CD4-positive, alpha-beta T cell treated with Interleukin-17A for 1 hour (primary cell): Measurements from ENCODE around the gene CATSPERD.
"Not testable (repeated sequence)": the region's sequence is repeated elsewhere in the genome, so short reads cannot be mapped to it uniquely, and the experiment has no call there.

Experiments used
- DNase-seq: peaks from one replicate; pipeline ENCODE4 v3.0.0-alpha.2; 2020

CATSPERD gene

GRCh38 chr19:5698635-5699422 is 21.6 kb upstream of the CATSPERD start:
- no peak for DNase-seq

- no peak for DNase-seq
Observed at GRCh38 chr19:5700455-5701092, 19.9 kb upstream of the CATSPERD start.

DNA sequence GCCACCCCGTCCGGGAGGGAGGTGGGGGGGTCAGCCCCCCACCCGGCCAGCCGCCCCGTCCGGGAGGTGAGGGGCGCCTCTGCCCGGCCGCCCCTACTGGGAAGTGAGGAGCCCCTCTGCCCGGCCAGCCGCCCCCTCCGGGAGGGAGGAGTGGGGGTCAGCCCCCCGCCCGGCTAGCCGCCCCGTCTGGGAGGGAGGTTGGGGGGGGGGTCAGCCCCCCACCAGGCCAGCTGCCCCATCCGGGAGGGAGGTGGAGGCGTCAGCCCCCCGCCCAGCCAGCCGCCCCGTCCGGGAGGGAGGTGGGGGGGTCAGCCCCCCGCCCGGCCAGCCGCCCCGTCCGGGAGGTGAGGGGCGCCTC is 18.4 kb upstream of the CATSPERD start:
- not testable (repeated sequence) for DNase-seq

DNA sequence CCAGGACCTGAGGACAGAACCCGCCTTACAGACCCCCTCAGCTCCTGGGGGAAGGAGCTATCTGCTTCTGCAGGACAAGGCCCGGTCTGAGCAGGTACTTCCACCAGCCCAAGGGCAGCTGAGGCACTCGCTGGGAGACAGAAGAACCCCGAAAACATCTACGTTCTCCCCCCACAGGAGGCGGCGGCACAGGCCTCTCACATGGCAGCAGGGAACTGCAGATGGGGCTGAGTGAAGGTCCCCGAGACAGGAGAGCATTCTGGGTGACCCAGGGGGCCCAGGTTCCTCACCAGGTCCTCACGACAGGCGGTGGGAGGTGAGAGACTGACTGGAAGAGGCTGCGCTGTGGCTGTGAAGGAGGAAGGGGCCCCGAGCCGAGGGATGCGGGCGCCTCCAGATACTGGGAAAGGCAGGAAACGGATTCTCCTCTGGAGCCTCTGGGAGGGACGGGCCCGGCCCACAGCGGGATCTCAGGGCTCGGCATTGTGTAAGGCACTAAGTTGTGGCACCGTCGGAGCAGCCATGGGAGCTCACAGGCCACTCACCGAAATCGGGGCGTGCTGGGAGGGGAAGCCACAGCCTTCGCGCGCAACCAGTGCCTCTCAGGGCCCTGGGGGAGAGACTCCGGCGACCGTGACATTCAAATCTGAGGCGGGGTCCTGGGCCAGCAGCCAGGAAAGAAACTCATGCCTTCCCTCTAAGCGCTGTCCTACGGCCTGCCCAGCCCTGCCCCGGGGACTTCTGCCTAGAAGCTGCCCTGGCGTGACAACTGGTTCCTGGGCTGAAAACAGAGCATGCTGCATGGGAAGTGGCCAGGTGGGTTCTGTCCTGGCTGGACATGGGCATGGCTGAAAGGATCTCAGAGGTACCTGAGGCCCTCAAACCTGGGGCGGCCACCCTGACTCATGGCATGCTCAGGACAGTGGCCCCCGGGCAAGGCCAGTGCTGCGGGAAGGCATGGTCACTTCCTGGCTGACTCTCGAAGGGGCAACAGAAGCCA is 16.3 kb upstream of the CATSPERD start:
- DNase-seq, result no peak

GRCh38 chr19:5705552-5705951 is 14.9 kb upstream of the CATSPERD start:
- DNase-seq, result no peak

GRCh38 chr19:5706876-5707573 is 13.4 kb upstream of the CATSPERD start:
- DNase-seq, result no peak

- no peak for DNase-seq
Observed at GRCh38 chr19:5707576-5708575, 12.6 kb upstream of the CATSPERD start.

- DNase-seq, result no peak
Observed at GRCh38 chr19:5711025-5711424, 9.4 kb upstream of the CATSPERD start.

- DNase-seq, result no peak
Observed at GRCh38 chr19:5711713-5712161, 8.7 kb upstream of the CATSPERD start.

DNA sequence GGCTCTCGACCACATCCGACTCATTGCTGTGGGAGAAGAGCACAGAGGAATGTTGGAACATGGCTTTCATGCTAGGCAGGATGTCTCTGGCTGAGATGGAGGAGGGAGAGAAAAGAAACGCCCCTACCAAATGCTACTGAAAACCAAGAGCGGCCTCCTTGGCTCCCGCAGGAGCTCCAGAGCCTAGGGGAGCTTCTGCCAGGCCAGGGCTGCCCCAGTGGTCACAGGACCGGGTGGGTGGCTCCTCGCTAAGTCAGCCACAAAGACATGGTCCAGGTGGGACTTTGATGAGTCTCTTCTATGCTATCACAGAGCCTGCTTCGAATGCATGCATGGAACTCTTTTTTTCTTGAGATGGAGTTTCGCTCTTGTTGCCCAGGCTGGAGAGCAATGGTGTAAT is 7.2 kb upstream of the CATSPERD start:
- DNase-seq, result no peak

- no peak for DNase-seq
Observed at GRCh38 chr19:5714816-5715215, 5.6 kb upstream of the CATSPERD start.

GRCh38 chr19:5717215-5717935 is 3.1 kb upstream of the CATSPERD start:
- no peak for DNase-seq

DNA sequence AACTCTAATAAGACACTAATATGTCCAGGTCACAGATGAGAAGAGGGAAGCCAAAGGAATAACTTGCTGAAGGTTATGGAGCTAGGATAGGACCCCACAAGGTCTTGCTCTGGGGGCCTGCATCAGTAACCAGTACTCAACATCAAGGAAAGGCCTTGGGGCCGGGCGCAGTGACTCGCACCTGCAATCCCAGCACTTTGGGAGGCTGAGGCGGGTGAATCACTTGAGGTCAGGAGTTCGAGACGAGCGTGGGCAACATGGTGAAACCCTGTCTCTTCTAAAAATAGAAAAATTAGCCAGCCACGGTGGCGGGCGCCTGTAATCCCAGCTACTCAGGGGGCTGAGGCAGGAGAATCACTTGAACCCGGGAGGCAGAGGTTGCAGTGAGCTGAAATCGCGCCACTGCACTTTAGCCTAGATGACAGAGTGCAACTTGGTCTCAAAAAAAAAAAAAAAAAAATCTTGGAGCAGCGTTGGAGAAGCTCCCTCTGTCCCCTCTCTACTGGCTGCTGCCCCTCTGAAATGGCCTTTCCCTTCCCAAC is 2.3 kb upstream of the CATSPERD start:
- DNase-seq, result no peak

- DNase-seq, result peak; percentile 27
Observed at GRCh38 chr19:5718579-5719273, 1.7 kb upstream of the CATSPERD start.

GRCh38 chr19:5719274-5719960 is 1.0 kb upstream of the CATSPERD start:
- DNase-seq, result peak; percentile 35

DNA sequence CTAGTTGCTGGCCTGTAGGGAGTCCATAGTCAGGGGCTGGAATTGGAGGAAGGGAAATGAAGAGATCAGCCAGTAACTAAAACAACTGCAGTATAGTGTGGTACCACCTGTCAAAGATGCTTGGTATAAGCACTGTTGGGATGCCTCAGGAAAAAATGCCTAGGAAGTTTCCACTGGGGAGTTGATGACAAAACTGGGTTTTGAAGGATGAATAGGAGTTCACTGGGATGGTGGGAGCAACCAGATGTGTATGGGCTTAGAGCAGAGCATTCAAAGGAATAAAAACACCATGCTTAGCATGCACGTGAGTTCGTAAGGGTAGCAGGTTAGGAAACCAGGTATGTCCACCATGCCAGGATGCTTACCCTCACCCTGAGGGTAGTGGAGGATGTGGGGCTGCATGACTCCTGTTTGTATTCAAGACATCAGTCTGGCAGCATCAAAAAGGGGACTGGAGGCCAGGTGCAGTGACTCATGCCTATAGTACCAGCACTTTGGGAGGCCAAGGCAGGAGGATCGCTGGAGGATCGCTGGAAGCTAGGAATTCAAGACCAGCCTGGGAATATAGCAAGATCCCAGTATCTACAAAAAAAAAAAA is 7.1 kb downstream of the CATSPERD start:
- no peak for DNase-seq

GRCh38 chr19:5733172-5733571 is 12.7 kb downstream of the CATSPERD start:
- not testable (repeated sequence) for DNase-seq

DNA sequence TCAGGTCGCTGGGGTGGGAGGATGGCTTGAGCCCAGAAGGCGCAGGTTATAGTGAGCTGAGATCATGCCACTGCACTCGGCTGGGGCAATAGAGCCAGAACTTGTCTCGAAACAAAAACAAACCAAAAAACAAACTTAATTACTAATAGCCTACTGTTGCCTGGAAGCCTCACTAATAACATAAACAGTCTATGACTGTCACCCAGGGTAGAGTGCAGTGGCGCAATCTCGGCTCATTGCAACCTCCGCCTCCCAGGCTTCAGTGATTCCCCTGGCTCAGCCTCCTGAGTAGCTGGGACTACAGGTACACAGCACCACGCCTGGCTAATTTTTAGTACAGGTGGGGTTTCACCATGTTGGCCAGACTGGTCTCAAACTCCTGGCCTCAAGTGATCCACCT is 18.0 kb downstream of the CATSPERD start:
- no peak for DNase-seq

- no peak for DNase-seq
Observed at GRCh38 chr19:5742051-5742450, 21.6 kb downstream of the CATSPERD start.
